Measurements from ENCODE around the gene TMEM207.

TMEM207 gene

DNA sequence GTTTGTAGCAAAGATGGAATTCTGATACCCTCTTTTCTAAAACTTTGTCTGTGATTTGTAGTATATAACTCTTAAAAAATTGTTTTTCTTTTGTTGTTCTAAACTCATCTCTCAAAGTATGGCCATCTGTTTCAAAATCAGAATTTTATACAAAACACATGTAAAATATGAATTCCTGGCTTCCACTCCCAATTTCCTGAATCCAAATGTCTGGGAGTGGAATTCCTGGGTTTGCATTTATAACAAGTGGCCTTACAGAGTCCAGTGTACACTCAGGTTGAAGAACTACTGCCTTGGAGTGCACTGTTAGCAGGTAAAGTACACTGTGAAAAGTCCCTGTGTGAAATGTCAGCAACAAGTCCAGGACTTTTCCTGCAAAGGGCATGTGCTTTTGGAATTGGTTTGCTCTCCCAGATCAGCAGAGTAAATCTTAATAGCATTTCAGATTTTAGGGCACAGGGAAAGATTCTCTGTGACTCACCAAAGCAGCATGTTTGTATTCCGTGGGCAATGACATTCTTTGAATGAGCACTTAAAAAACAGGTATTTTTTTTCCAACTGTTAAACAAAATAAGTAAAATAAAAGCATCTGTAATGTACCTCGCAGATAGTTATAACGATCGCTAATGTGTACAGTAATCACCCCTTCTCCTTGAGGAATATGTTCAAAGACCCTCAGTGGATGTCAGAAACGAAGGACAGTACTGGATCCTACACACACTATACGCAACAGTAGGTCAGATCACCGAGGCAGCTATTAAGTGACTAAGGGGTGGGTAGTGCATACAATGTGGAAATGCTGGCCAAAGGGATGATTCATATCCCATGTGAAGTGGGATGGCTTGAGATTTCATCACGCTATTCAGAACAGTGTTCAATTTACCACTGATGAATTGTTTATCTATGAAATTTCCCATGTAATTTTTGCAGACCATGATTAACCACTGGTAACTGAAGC lies 63.7 kb downstream of the TMEM207 start:
- no peak for DNase-seq (ENCODE audit: low read depth in 3 of 3)

DNA sequence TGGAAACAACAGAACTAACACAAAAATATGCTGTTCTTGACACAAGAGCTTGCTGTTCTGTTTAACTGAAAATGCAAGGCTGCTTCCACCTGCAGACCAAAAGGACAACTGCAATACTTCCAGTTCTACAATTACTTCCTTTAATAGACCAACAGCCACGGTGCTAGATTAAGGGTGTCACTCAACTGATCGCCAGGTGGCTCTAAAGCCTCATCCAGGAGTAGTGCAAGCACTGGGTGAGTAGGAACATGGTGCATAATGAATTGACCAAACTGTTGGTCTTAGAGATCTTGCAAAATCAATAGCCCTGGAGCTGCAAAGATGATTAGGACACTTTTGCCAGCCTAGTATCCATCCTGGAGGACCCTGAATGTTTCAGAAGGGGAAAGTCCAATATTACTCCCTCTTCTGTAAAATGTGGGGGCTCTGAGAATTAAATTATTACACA lies 65.4 kb downstream of the TMEM207 start:
- no peak for DNase-seq (ENCODE audit: low read depth in 3 of 3)

DNA sequence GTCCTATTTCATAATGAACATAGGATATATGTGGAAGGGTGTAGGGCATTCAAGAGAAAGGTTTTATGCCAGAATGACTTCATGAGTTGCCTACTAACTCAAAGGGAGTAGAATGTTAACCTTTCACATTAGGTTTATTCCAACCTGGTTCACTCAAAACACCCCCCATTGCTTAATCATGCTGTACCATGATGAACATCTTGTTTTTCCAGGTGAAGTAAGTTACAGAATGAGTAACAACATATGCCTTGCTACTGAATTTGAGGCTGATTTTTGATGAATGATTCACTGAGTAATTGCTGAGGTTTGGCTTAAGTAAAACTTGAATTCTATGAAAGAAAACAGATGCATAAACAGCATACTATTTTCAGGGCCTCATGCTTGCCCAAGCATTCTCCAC lies 67.6 kb downstream of the TMEM207 start:
- DNase-seq (ENCODE audit: low read depth in 3 of 3) = no peak

DNA sequence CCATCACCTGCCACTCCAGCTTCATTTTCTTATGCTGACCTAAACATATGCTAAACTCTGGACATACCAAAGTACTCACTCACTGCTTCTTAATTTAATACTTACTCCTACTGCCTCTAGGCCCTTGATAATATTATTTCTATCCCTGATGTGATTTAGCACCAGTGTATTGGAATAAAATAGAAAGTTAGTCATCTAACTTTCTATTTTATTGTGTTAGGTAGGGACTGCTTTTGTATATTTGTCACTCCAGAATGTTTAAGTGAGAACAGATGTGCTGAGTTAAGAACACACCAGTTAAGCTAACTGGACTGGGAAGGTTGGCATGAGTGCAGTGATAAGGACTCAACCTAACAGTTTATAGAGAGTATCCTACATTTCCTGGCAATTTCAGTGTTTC lies 68.3 kb downstream of the TMEM207 start:
- DNase-seq (ENCODE audit: low read depth in 3 of 3) = no peak

DNA sequence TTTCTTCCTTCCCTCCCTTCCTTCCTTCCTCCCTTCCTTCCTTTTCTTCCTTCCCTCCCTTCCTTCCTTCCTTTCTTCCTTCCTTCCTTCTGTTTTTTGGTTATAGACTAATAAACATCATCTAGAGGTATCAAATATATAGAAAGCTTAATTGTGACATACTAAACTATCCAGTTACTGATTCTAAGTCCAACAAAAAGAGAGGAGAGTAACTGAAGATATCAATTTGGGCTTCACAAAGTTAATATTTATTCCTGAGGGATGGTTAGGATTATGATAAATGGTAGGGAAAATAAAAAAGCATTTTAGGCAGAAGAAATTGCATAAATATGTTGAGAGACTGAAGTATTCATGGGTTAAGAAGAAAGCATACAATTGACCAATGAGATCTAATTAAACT lies 69.5 kb downstream of the TMEM207 start:
- DNase-seq (ENCODE audit: low read depth in 3 of 3) = no peak

Data from stimulated activated CD4-positive, alpha-beta T cell treated with anti-CD3 and anti-CD28 coated beads, TNF-alpha, amount 100 ng/mL, for 24 hours (primary cell).